GM13977 (cell line): ENCODE data around the gene MAPT.
A peak's percentile ranks its signal among the peaks of the same experiment; 100 is the strongest.
"Not testable (repeated sequence)": the region's sequence is repeated elsewhere in the genome, so short reads cannot be mapped to it uniquely, and the experiment has no call there.

Experiments
- DNase-seq: peaks from one replicate; pipeline ENCODE4 v3.0.0; 2012; ENCODE audit warnings: low spot score
- CTCF ChIP-seq: IDR thresholded peaks from 2 replicates; pipeline ENCODE4 v1.5.1; 2012; ENCODE audit warnings: mild to moderate bottlenecking, control low read depth; ENCODE audit not compliant: insufficient read depth; ENCODE audit errors: extremely low read depth, missing control alignments
- in situ Hi-C: fragments of 300-500 bp; cut with MboI; formaldehyde crosslinking; loops from one replicate; pipeline ENCODE4 v1.12.0; 2022; ENCODE audit warnings: low sequenced_read_pairs, low pct_unique_long_range_greater_than_20kb, mixed read lengths, inconsistent platforms; ENCODE audit not compliant: unreplicated experiment

Gene MAPT

DNA sequence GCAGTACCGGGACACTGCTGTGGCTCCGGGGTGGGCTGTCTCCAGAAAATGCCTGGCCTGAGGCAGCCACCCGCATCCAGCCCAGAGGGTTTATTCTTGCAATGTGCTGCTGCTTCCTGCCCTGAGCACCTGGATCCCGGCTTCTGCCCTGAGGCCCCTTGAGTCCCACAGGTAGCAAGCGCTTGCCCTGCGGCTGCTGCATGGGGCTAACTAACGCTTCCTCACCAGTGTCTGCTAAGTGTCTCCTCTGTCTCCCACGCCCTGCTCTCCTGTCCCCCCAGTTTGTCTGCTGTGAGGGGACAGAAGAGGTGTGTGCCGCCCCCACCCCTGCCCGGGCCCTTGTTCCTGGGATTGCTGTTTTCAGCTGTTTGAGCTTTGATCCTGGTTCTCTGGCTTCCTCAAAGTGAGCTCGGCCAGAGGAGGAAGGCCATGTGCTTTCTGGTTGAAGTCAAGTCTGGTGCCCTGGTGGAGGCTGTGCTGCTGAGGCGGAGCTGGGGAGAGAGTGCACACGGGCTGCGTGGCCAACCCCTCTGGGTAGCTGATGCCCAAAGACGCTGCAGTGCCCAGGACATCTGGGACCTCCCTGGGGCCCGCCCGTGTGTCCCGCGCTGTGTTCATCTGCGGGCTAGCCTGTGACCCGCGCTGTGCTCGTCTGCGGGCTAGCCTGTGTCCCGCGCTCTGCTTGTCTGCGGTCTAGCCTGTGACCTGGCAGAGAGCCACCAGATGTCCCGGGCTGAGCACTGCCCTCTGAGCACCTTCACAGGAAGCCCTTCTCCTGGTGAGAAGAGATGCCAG is 117.6 kb downstream of the MAPT start:
- TF ChIP-seq CTCF = no peak
- DNase-seq = no peak
- in situ Hi-C loops = no loop called here

DNA sequence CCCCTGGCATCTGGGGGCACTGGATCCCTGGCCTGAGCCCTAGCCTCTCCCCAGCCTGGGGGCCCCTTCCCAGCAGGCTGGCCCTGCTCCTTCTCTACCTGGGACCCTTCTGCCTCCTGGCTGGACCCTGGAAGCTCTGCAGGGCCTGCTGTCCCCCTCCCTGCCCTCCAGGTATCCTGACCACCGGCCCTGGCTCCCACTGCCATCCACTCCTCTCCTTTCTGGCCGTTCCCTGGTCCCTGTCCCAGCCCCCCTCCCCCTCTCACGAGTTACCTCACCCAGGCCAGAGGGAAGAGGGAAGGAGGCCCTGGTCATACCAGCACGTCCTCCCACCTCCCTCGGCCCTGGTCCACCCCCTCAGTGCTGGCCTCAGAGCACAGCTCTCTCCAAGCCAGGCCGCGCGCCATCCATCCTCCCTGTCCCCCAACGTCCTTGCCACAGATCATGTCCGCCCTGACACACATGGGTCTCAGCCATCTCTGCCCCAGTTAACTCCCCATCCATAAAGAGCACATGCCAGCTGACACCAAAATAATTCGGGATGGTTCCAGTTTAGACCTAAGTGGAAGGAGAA is 118.2 kb downstream of the MAPT start:
- no peak for DNase-seq
- in situ Hi-C loops = no loop called here
- TF ChIP-seq CTCF = no peak

- DNase-seq = no peak
- in situ Hi-C loops = no loop called here
- no peak for TF ChIP-seq CTCF
Observed at GRCh38 chr17:46013127-46013501, 118.8 kb downstream of the MAPT start.

DNA sequence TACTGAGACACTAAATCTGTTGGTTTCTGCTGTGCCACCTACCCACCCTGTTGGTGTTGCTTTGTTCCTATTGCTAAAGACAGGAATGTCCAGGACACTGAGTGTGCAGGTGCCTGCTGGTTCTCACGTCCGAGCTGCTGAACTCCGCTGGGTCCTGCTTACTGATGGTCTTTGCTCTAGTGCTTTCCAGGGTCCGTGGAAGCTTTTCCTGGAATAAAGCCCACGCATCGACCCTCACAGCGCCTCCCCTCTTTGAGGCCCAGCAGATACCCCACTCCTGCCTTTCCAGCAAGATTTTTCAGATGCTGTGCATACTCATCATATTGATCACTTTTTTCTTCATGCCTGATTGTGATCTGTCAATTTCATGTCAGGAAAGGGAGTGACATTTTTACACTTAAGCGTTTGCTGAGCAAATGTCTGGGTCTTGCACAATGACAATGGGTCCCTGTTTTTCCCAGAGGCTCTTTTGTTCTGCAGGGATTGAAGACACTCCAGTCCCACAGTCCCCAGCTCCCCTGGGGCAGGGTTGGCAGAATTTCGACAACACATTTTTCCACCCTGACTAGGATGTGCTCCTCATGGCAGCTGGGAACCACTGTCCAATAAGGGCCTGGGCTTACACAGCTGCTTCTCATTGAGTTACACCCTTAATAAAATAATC is 119.3 kb downstream of the MAPT start:
- no peak for TF ChIP-seq CTCF
- DNase-seq = no peak
- in situ Hi-C loops = no loop called here

DNA sequence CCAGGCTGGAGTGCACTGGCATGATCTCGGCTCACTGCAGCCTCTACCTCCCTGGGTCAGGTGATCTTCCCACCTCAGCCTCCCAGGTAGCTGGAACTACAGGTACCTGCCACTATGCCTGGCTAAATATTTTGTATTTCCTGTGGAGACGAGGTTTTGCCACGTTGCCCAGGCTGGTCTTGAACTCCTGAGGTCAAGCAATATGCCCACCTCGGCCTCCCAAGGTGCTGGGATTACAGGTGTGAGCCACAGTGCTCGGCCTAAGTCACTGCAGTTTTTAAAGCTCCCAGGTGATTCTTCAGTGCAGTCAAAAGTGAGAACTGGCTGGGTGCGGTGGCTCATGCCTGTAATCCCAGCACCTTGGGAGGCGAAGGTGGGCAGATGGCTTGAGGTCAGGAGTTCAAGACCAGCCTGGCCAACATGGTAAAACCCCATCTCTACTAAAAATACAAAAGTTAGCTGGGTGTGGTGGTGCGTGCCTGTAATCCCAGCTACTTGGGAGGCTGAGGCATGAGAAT is 125.1 kb downstream of the MAPT start:
- DNase-seq, in situ Hi-C loops: not testable (repeated sequence)

GRCh38 chr17:46020023-46020761 is 125.8 kb downstream of the MAPT start:
- TF ChIP-seq CTCF = no peak
- in situ Hi-C loops = no loop called here
- DNase-seq = peak; percentile 56
